HepG2 (cell line): Measurements from ENCODE around the gene CEP162.

Source experiments
- RAD21 ChIP-seq: fragments of 450-650 bp; formaldehyde crosslinking; IDR thresholded peaks from 2 replicates; pipeline ENCODE4 v1.5.0; 2020; ENCODE audit warnings: mild to moderate bottlenecking
- TF ChIP-seq, protein P1 (sequence below), 2 experiments: fragments of 450-650 bp in 1 of 2; sonication (generic) in 1 of 2; formaldehyde crosslinking in 1 of 2; IDR thresholded peaks; 2 replicates each; pipeline versions ENCODE4 v1.6.1 to v1.8.0; 2016 to 2022; ENCODE audit warnings: antibody characterized with exemption in 1 of 2, mild to moderate bottlenecking in 1 of 2, missing genetic modification reagents in 1 of 2
- TF ChIP-seq, protein P2 (sequence below): sonication (generic); formaldehyde crosslinking; IDR thresholded peaks from 2 replicates; pipeline ENCODE4 v1.4.0; 2020; ENCODE audit warnings: low read depth, mild to moderate bottlenecking, missing genetic modification reagents

DNA sequence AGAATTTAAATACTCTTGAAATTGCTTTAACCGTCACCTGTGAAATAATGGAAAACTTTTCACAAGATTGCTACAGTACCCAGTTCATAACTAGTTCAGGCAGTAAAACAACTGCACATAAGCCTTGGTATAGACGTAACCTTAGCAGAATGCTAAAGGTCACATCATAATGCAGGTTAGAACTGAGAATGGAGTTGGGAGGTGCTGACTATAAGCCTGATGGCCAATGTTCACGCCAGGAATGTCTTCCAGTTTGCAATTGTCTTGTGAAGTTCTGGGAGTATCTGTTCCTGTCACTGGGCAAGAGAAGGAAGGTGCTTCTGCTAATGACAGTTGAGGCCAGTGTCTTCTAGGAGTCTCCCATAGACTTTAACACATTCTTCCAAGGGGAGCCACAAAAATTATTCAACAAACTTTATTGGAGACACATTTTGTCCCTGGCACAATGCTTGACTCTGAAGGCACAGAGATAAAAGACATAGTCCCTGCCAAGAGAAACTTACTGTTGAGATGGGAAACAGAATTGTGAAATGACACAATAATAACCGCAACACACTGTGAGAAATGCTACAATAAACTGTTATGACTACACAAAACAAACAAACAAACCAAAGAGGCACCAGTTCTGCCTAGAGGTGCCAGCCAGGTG lies 24.6 kb upstream of the CEP162 start:
- TF ChIP-seq, protein P1, sequence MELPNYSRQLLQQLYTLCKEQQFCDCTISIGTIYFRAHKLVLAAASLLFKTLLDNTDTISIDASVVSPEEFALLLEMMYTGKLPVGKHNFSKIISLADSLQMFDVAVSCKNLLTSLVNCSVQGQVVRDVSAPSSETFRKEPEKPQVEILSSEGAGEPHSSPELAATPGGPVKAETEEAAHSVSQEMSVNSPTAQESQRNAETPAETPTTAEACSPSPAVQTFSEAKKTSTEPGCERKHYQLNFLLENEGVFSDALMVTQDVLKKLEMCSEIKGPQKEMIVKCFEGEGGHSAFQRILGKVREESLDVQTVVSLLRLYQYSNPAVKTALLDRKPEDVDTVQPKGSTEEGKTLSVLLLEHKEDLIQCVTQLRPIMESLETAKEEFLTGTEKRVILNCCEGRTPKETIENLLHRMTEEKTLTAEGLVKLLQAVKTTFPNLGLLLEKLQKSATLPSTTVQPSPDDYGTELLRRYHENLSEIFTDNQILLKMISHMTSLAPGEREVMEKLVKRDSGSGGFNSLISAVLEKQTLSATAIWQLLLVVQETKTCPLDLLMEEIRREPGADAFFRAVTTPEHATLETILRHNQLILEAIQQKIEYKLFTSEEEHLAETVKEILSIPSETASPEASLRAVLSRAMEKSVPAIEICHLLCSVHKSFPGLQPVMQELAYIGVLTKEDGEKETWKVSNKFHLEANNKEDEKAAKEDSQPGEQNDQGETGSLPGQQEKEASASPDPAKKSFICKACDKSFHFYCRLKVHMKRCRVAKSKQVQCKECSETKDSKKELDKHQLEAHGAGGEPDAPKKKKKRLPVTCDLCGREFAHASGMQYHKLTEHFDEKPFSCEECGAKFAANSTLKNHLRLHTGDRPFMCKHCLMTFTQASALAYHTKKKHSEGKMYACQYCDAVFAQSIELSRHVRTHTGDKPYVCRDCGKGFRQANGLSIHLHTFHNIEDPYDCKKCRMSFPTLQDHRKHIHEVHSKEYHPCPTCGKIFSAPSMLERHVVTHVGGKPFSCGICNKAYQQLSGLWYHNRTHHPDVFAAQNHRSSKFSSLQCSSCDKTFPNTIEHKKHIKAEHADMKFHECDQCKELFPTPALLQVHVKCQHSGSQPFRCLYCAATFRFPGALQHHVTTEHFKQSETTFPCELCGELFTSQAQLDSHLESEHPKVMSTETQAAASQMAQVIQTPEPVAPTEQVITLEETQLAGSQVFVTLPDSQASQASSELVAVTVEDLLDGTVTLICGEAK (IDR thresholded peaks at IDR 0.05): 0 out of 2 replicates have a peak, but pooled peaks have one; percentile 8
- TF ChIP-seq, protein P1 (CRISPR knock-in tag; IDR thresholded peaks at IDR 0.05): peak; percentile 92
- TF ChIP-seq RAD21 (CRISPR knock-in tag): no peak
- TF ChIP-seq, protein P2, sequence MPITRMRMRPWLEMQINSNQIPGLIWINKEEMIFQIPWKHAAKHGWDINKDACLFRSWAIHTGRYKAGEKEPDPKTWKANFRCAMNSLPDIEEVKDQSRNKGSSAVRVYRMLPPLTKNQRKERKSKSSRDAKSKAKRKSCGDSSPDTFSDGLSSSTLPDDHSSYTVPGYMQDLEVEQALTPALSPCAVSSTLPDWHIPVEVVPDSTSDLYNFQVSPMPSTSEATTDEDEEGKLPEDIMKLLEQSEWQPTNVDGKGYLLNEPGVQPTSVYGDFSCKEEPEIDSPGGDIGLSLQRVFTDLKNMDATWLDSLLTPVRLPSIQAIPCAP: no peak
